H1 (cell line): Measurements from ENCODE around the gene ZFAND4. TPM values are rescaled to one million over a fixed set of nuclear protein-coding genes. Genes with fewer than 3 reads are reported as not detected.

Source experiments
- CTCF ChIA-PET: fragments of 300-600 bp; sonication (Branson Sonifier 250); formaldehyde crosslinking; loops from one replicate; lab custom pipeline; 2021; ENCODE audit not compliant: partially characterized antibody; lab: Charles Lee
- POLR2A ChIA-PET: fragments of 300-600 bp; sonication (Branson Sonifier 250); formaldehyde crosslinking; loops from one replicate; lab custom pipeline; 2021; ENCODE audit warnings: inconsistent platforms; ENCODE audit not compliant: partially characterized antibody; lab: Charles Lee
- DNase-seq, 2 experiments: peaks; one replicate each; pipeline versions ENCODE4 v3.0.0 to v3.0.0-alpha.2; 2010 to 2022; ENCODE audit warnings: low spot score in 2 of 2, low read depth in 1 of 2, mixed read lengths in 1 of 2
- FAIRE-seq: peaks from 2 replicates; lab custom pipeline; 2011; peaks lifted over from hg19 to GRCh38; lab: Jason Lieb, UNC
- H2AFZ ChIP-seq: 2 replicates; pipeline ENCODE4 v1.8.1; 2012; ENCODE audit warnings: low read length, inconsistent platforms
- H2AK5ac ChIP-seq: 2 replicates; pipeline ENCODE4 v1.6.1; 2013; ENCODE audit warnings: low read depth, low read length
- H2BK120ac ChIP-seq: replicated peaks from 2 replicates; pipeline ENCODE3; 2013; ENCODE audit warnings: low read depth, low read length, inconsistent platforms
- H2BK12ac ChIP-seq: 2 replicates; pipeline ENCODE4 v1.6.1; 2013; ENCODE audit warnings: low read depth, low read length
- H2BK15ac ChIP-seq: 2 replicates; pipeline ENCODE4 v1.6.1; 2013; ENCODE audit warnings: low read length
- H2BK20ac ChIP-seq: 2 replicates; pipeline ENCODE4 v1.6.1; 2013; ENCODE audit warnings: low read length
- H2BK5ac ChIP-seq: 2 replicates; pipeline ENCODE4 v1.6.1; 2013; ENCODE audit warnings: low read depth, low read length
- H3K14ac ChIP-seq: 2 replicates; pipeline ENCODE4 v1.6.1; 2013; ENCODE audit warnings: inconsistent platforms; ENCODE audit not compliant: insufficient read length
- H3K18ac ChIP-seq: 2 replicates; pipeline ENCODE4 v1.6.1; 2013; ENCODE audit warnings: low read length; ENCODE audit errors: extremely low read depth
- H3K23ac ChIP-seq: 2 replicates; pipeline ENCODE4 v1.6.1; 2013; ENCODE audit warnings: inconsistent platforms; ENCODE audit not compliant: insufficient read length
- H3K23me2 ChIP-seq: 2 replicates; pipeline ENCODE4 v1.6.1; 2013; ENCODE audit warnings: low read depth, low read length
- H3K27ac ChIP-seq: 2 replicates; pipeline ENCODE4 v1.6.1; 2011; ENCODE audit warnings: low read depth, low read length, inconsistent platforms
- H3K27me3 ChIP-seq, 4 experiments: replicated peaks in 1 of 4; 1 replicate in 1 of 4; 2 replicates in 3 of 4; pipeline versions ENCODE4 v1.6.1 to v1.8.1; 2011 to 2013; ENCODE audit warnings: low read length in 3 of 4, mild to moderate bottlenecking in 3 of 4, inconsistent platforms in 2 of 4, mixed read lengths in 2 of 4, moderate library complexity in 1 of 4; ENCODE audit not compliant: control insufficient read depth in 3 of 4, insufficient read depth in 3 of 4; ENCODE audit errors: extremely low read depth in 1 of 4
- H3K36me3 ChIP-seq, 4 experiments: 2 replicates each; pipeline versions ENCODE4 v1.6.1 to v1.8.1; 2011 to 2013; ENCODE audit warnings: mild to moderate bottlenecking in 4 of 4, low read length in 3 of 4, moderate library complexity in 2 of 4, control low read depth in 1 of 4, inconsistent platforms in 1 of 4; ENCODE audit not compliant: insufficient read depth in 4 of 4, control insufficient read depth in 2 of 4
- H3K4ac ChIP-seq: replicated peaks from 2 replicates; pipeline ENCODE3; 2013; ENCODE audit warnings: low read length, low read depth, mixed read lengths, inconsistent platforms; ENCODE audit not compliant: insufficient read length
- H3K4me1 ChIP-seq, 4 experiments: replicated peaks in 1 of 4; 1 replicate in 1 of 4; 2 replicates in 3 of 4; pipeline versions ENCODE4 v1.6.1 to v1.8.1; 2011 to 2013; ENCODE audit warnings: low read length in 3 of 4, inconsistent platforms in 2 of 4, mixed read lengths in 1 of 4; ENCODE audit not compliant: insufficient read depth in 4 of 4, control insufficient read depth in 3 of 4
- H3K4me2 ChIP-seq, 2 experiments: 2 replicates each; pipeline versions ENCODE4 v1.6.1 to v1.8.1; 2011 to 2013; ENCODE audit warnings: low read depth in 2 of 2, low read length in 2 of 2, control low read depth in 1 of 2, inconsistent platforms in 1 of 2, mild to moderate bottlenecking in 1 of 2; ENCODE audit not compliant: insufficient read depth in 1 of 2
- H3K4me3 ChIP-seq, 4 experiments: fragments of 200-600, 300-600 bp in 1 of 4; sonication (generic), shearing (Covaris generic), sonication (Bioruptor Twin) in 1 of 4; 2 replicates each; pipeline versions ENCODE4 v1.5.1 to v1.8.1; 2011 to 2016; ENCODE audit warnings: low read length in 4 of 4, low read depth in 3 of 4, control low read depth in 2 of 4, inconsistent platforms in 2 of 4, mild to moderate bottlenecking in 2 of 4, mixed read lengths in 1 of 4, moderate library complexity in 1 of 4; ENCODE audit not compliant: insufficient read depth in 2 of 4; ENCODE audit errors: extremely low read depth in 1 of 4
- H3K56ac ChIP-seq: replicated peaks from 2 replicates; pipeline ENCODE3; 2013; ENCODE audit warnings: low read depth, mild to moderate bottlenecking, mixed read lengths, low read length, inconsistent platforms; ENCODE audit not compliant: insufficient read length
- H3K79me1 ChIP-seq: 2 replicates; pipeline ENCODE4 v1.6.1; 2013; ENCODE audit warnings: low read depth, low read length, control low read depth
- H3K79me2 ChIP-seq, 2 experiments: 2 replicates each; pipeline versions ENCODE4 v1.6.1 to v1.8.1; 2012 to 2013; ENCODE audit warnings: low read length in 2 of 2, mild to moderate bottlenecking in 2 of 2, inconsistent platforms in 1 of 2; ENCODE audit not compliant: insufficient read depth in 2 of 2, control insufficient read depth in 1 of 2
- H3K9ac ChIP-seq, 4 experiments: replicated peaks in 1 of 4; 1 replicate in 1 of 4; 2 replicates in 3 of 4; pipeline versions ENCODE4 v1.6.1 to v1.8.1; 2011 to 2013; ENCODE audit warnings: low read depth in 3 of 4, low read length in 3 of 4, control low read depth in 2 of 4, mild to moderate bottlenecking in 2 of 4, moderate library complexity in 2 of 4, inconsistent platforms in 1 of 4; ENCODE audit errors: extremely low read depth in 1 of 4
- H3K9me3 ChIP-seq, 2 experiments: 2 replicates each; pipeline versions ENCODE4 v1.6.1 to v1.8.1; 2012 to 2013; ENCODE audit warnings: mild to moderate bottlenecking in 2 of 2, moderate library complexity in 2 of 2, control low read depth in 1 of 2, inconsistent platforms in 1 of 2, low read depth in 1 of 2, low read length in 1 of 2, mixed read lengths in 1 of 2; ENCODE audit not compliant: insufficient read depth in 2 of 2
- H4K20me1 ChIP-seq, 2 experiments: replicated peaks in 1 of 2; 2 replicates each; pipeline versions ENCODE3 to v1.8.1; 2011 to 2013; ENCODE audit warnings: inconsistent platforms in 2 of 2, low read length in 2 of 2, mild to moderate bottlenecking in 1 of 2; ENCODE audit not compliant: insufficient read depth in 2 of 2, control insufficient read depth in 1 of 2
- H4K5ac ChIP-seq: 2 replicates; pipeline ENCODE4 v1.6.1; 2013; ENCODE audit warnings: low read length, low read depth, mixed read lengths, inconsistent platforms; ENCODE audit not compliant: insufficient read length
- H4K8ac ChIP-seq: 2 replicates; pipeline ENCODE4 v1.8.0; 2013; ENCODE audit warnings: mild to moderate bottlenecking, moderate library complexity, low read length, inconsistent platforms; ENCODE audit not compliant: insufficient read depth; ENCODE audit errors: extremely low read depth
- H4K91ac ChIP-seq: replicated peaks from 2 replicates; pipeline ENCODE3; 2013; ENCODE audit warnings: low read length, mixed read lengths, inconsistent platforms; ENCODE audit not compliant: insufficient read length
- BCL11A ChIP-seq, 2 experiments: IDR thresholded peaks; one replicate each; pipeline ENCODE4 v1.6.1; 2011; ENCODE audit warnings: low read depth in 2 of 2, low read length in 2 of 2, mild to moderate bottlenecking in 2 of 2
- CBX5 ChIP-seq: fragments of 300-800, 300-1000 bp; sonication (generic); IDR thresholded peaks from 2 replicates; pipeline ENCODE4 v1.7.1; 2016; ENCODE audit warnings: antibody characterized with exemption, low read length, low read depth
- CREB1 ChIP-seq: IDR thresholded peaks from 2 replicates; pipeline ENCODE4 v1.6.1; 2012; ENCODE audit warnings: inconsistent platforms
- EZH2 ChIP-seq: fragments of 200-600 bp; sonication (generic); IDR thresholded peaks from 2 replicates; pipeline ENCODE4 v1.7.1; 2012; ENCODE audit warnings: low read depth, mild to moderate bottlenecking, moderate library complexity, low read length, inconsistent platforms; ENCODE audit not compliant: severe bottlenecking
- HDAC6 ChIP-seq: IDR thresholded peaks from one replicate; pipeline ENCODE4 v1.7.1; 2012; ENCODE audit warnings: low read depth, mild to moderate bottlenecking, inconsistent platforms, low read length, moderate library complexity
- KDM4A ChIP-seq: IDR thresholded peaks from one replicate; pipeline ENCODE4 v1.7.1; 2012; ENCODE audit warnings: low read depth, mild to moderate bottlenecking, moderate library complexity, low read length, inconsistent platforms; ENCODE audit not compliant: severe bottlenecking
- RNF2 ChIP-seq: fragments of 200-900, 300-1000 bp; sonication (generic); IDR thresholded peaks from 2 replicates; pipeline ENCODE4 v1.7.1; 2016; ENCODE audit warnings: borderline replicate concordance, low read depth, mild to moderate bottlenecking, antibody characterized with exemption, low read length; ENCODE audit not compliant: poor library complexity, severe bottlenecking; ENCODE audit errors: missing control alignments
- SUZ12 ChIP-seq: fragments of 200-600 bp; sonication (generic); IDR thresholded peaks from 2 replicates; pipeline ENCODE4 v1.6.1; 2012; ENCODE audit warnings: mild to moderate bottlenecking, inconsistent platforms, low read length, moderate library complexity, mixed read lengths
- TAF1 ChIP-seq: IDR thresholded peaks from 2 replicates; pipeline ENCODE4 v1.6.1; 2011; ENCODE audit warnings: mild to moderate bottlenecking, low read depth, low read length
- TEAD4 ChIP-seq: IDR thresholded peaks from 2 replicates; pipeline ENCODE4 v1.6.1; 2012; ENCODE audit warnings: low read depth, low read length, inconsistent platforms, mixed read lengths
- WGBS, 2 experiments: shearing (Covaris generic) in 1 of 2; methylation state at CpG; one replicate each; pipeline versions ENCODE4 v1.1.6 to v1.1.7; 2013 to 2015; ENCODE audit warnings: low lambda C conversion rate in 2 of 2, mixed read lengths in 2 of 2, inconsistent platforms in 1 of 2, low coverage in 1 of 2, missing lambda C conversion rate in 1 of 2; ENCODE audit not compliant: insufficient replicate concordance in 2 of 2, insufficient coverage in 1 of 2, insufficient read length in 1 of 2; ENCODE audit errors: extremely low coverage in 1 of 2, missing lambda C conversion rate in 1 of 2; 5-methylcytosine and 5-hydroxymethylcytosine counted together
- polyA plus RNA-seq, 7 experiments: library from polyadenylated mRNA; depleted of rRNA in 3 of 7; stranded (reverse) in 5 of 7; unstranded in 2 of 7; fragments of >200 nt in 5 of 7; fragments of 200-250 nt in 2 of 7; gene quantifications; 1 replicate in 5 of 7; 2 replicates in 1 of 7; 4 replicates in 1 of 7; pipeline versions ENCODE4 v1.2.1 to v1.2.3, GENCODE V29; 2011 to 2013; ENCODE audit warnings: missing spikeins in 2 of 7, mixed read lengths in 2 of 7
- total RNA-seq: library from RNA; stranded (reverse); fragmentation: NEBNext Ultra II Directional; extraction: Animal tissue kit (Norgen Biotek cat#: 25700); gene quantifications from 2 replicates; pipeline ENCODE4 v1.2.1, GENCODE V29; 2021

Gene ZFAND4
- total and polyA plus RNA-seq, 2 of the 8 experiments (the other 6 are each of a cell fraction or from before 2014, with no cell fraction given) = 2.8 to 17.8 TPM

GRCh38 chr10:45602082-45602730, 70.4 kb downstream of the ZFAND4 start:
- DNase-seq (no peak), FAIRE-seq (no peak)
- Histone ChIP-seq H4K5ac (no peak overlapping the region), H2AK5ac (no peak overlapping the region), H3K23ac (no peak overlapping the region), H3K23me2 (no peaks in the 10 kb centered on the region), H4K20me1 (no peaks in the 10 kb centered on the region), H3K9me3 (peaks cover 3 to 5% of the 10 kb centered on the region in 2 experiments; a peak in 2 of 4 replicates), H4K91ac (no peak overlapping the region), H2BK20ac (no peak overlapping the region), H3K18ac (no peak overlapping the region), H3K56ac (no peak overlapping the region), H3K79me1 (no peaks in the 10 kb centered on the region), H3K9ac (no peak overlapping the region), H3K4me1 (no peaks in the 10 kb centered on the region), H3K14ac (no peak overlapping the region), H2BK15ac (no peak overlapping the region), H4K8ac (no peak overlapping the region), H3K79me2 (no peaks in the 10 kb centered on the region), H3K27me3 (no peaks in the 10 kb centered on the region), H3K4me2 (no peak overlapping the region), H2BK12ac (no peak overlapping the region), H2AFZ (no peak overlapping the region), H3K4me3 (no peak overlapping the region), H2BK120ac (no peak overlapping the region), H2BK5ac (no peak overlapping the region), H3K36me3 (no peaks in the 10 kb centered on the region), H3K27ac (no peak overlapping the region), H3K4ac (no peak overlapping the region)
- POLR2A ChIA-PET = interaction anchor here (1.3 kb wide), 1 partner anchor 45 kb away, joined by 4 read pairs; no protein-coding TSS in a partner anchor
- CTCF ChIA-PET = interaction anchor here (0.7 to 1.2 kb wide), 2 partner anchors 45 to 160 kb away, joined by 3 read pairs; no protein-coding TSS in a partner anchor
- WGBS, 2 experiments = 82% methylated on average over 3 of the region's 3 CpGs; no CpG with 5 or more reads in 1 of the 2 experiments
- TF ChIP-seq EZH2 = no peak
- TF ChIP-seq RNF2 = no peak
- TF ChIP-seq SUZ12 = no peak
- no peak for TF ChIP-seq TEAD4
- TF ChIP-seq KDM4A = no peak
- no peak for TF ChIP-seq TAF1
- no peak for TF ChIP-seq BCL11A (IDR thresholded peaks at IDR 0.05; ENCODE audit: low read depth in 2 of 2, low read length in 2 of 2)
- TF ChIP-seq HDAC6 = no peak
- TF ChIP-seq CBX5 = no peak
- TF ChIP-seq CREB1 = no peak
